ENCODE data around the gene OTUD5. TPM values are rescaled to one million over a fixed set of nuclear protein-coding genes. Genes with fewer than 3 reads are reported as not detected.
"Not testable (repeated sequence)": the region's sequence is repeated elsewhere in the genome, so short reads cannot be mapped to it uniquely, and the experiment has no call there.

Gene OTUD5
- total RNA-seq, 2 experiments from 2014 or later = 60.7 to 62.4 TPM

DNA sequence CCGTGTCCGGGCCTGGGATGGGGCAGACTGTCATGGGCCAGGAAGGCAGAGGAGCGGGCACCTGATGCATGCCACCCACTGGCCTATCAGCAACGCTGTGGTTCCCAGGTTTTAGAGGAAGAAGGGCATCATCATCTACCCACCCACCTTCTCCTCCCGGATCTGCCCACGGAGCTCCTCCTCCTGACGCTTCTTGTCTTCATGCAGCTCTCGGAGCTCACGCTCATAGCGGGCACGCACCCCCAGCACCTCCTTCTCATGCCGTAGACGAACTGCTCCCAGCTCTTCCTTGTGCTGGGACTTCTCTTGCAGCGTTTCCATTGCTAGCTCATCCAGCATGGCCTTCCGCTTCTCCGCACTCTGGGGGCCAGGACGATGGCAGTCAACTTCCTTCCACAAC lies 25.7 kb upstream of the OTUD5 start:
- H3K36me3 Mint-ChIP-seq = peaks cover 20% of the 10 kb centered on the region
- H3K4me3 Mint-ChIP-seq = no peak overlapping the region
- ATAC-seq (ENCODE audit: low read depth) (no peak), DNase-seq (no peak)
- no peaks in the 10 kb centered on the region for H3K4me1 Mint-ChIP-seq
- POLR2A ChIA-PET = no interaction called here
- H3K9me3 Mint-ChIP-seq = no peaks in the 10 kb centered on the region
- no peaks in the 10 kb centered on the region for H3K27me3 Mint-ChIP-seq
- H3K27ac Mint-ChIP-seq = no peak overlapping the region

DNA sequence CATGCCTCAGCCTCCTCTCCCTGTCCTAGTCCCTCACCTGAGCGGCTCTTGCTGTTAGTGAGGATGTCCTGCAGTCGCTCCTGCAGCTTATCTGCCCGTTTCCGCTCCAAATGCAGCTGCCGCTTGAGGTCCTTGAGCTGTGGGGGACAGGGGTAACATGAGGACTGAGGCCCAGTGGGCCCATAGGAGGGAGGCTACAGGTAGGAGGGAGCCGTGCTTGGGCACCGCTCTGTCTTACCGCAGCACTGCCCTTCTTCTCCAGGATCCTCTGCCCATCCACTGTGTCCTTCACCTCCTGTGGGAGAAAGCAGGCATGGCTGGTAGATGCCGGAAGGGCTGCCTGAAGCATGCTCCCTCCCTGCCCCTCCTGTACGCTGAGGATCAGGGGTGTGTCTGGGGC lies 23.8 kb upstream of the OTUD5 start:
- Mint-ChIP-seq H3K4me3 (no peak overlapping the region), H3K27me3 (no peaks in the 10 kb centered on the region), H3K4me1 (peaks cover 6% of the 10 kb centered on the region), H3K36me3 (peaks cover 29% of the 10 kb centered on the region), H3K9me3 (no peaks in the 10 kb centered on the region), H3K27ac (no peak overlapping the region)
- POLR2A ChIA-PET = interaction anchor here (1.6 kb wide), 1 partner anchor 9 kb away, joined by 4 read pairs; the partner anchor contains the start of gene KCND1
- DNase-seq (no peak), ATAC-seq (ENCODE audit: low read depth) (no peak)

DNA sequence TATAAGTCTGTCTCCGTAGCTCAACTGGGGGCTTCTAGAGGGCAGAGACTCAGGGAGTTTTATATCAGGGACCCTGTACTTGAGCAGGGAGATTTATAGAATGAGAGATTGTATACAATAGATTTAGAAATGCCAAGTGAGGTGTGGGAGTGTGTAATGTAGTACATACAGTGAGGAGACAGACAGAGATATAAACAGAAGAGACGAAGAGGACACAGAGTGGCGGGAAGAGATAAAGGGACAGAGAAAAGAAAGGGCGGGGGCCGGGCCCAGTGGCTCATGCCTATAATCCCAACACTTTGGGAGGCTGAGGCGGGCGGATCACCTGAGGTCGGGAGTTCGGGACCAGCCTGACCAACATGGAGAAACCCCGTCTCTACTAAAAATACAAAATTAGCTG lies 22.9 kb upstream of the OTUD5 start:
- H3K4me3 Mint-ChIP-seq; ATAC-seq (ENCODE audit: low read depth); DNase-seq; H3K9me3 Mint-ChIP-seq; H3K27me3 Mint-ChIP-seq; POLR2A ChIA-PET; H3K27ac Mint-ChIP-seq: not testable (repeated sequence)
- Mint-ChIP-seq H3K4me1 (peaks cover 11% of the 10 kb centered on the region), H3K36me3 (peaks cover 29% of the 10 kb centered on the region)

DNA sequence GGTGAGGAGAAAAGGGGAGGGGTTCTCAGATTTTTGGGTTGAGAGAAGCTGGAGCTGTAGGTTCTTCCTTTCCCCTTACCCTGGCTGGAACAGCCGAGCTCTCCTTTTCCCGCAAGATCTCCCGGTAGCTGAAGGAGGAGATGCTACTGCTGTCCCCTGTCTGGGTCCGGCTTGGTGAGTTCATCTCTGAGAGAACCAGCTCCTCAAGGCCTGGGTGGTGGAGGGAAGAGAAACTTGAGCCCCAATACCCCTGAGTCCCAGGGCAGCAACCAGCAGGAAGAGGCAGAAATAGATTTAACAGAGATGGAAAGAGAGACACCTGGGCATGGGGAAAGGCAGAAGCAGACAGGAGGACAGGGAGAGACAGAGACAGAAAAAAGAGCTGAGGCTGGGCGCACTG lies 20.8 kb upstream of the OTUD5 start:
- POLR2A ChIA-PET = no interaction called here
- DNase-seq = no peak
- H3K27ac Mint-ChIP-seq = no peak overlapping the region
- H3K27me3 Mint-ChIP-seq = no peaks in the 10 kb centered on the region
- no peak overlapping the region for H3K4me3 Mint-ChIP-seq
- H3K9me3 Mint-ChIP-seq = no peaks in the 10 kb centered on the region
- peaks cover 31% of the 10 kb centered on the region for H3K36me3 Mint-ChIP-seq
- H3K4me1 Mint-ChIP-seq = peaks cover 15% of the 10 kb centered on the region
- ATAC-seq (ENCODE audit: low read depth) = no peak

DNA sequence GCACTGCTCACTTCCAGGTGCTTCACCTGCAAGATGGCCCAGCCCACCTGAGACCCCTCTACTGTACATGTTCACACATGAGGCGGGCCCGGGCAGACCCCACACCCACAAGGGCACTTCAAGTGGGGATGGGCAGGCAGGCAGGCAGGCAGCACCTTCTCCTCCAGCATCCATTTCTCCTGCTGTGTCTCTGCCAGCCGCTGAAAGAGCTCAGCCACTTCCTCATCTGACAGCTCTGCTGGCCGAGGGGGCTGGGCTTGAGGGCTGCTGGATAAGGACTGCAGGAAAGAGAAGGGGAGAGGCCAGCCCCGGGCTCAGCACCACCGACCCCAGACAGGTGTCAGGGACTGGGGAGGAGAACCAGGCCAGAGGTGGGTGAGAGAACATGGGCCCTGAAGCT lies 18.7 kb upstream of the OTUD5 start:
- DNase-seq = no peak
- peak overlapping the region; percentile 83 for H3K27ac Mint-ChIP-seq
- peaks cover 33% of the 10 kb centered on the region for H3K36me3 Mint-ChIP-seq
- H3K27me3 Mint-ChIP-seq = no peaks in the 10 kb centered on the region
- H3K9me3 Mint-ChIP-seq = no peaks in the 10 kb centered on the region
- no peak overlapping the region for H3K4me3 Mint-ChIP-seq
- POLR2A ChIA-PET = interaction anchor here (1.0 kb wide), 1 partner anchor 17 kb away, joined by 3 read pairs; no protein-coding TSS in a partner anchor
- peaks cover 22% of the 10 kb centered on the region for H3K4me1 Mint-ChIP-seq
- ATAC-seq (ENCODE audit: low read depth) = peak; percentile 39

DNA sequence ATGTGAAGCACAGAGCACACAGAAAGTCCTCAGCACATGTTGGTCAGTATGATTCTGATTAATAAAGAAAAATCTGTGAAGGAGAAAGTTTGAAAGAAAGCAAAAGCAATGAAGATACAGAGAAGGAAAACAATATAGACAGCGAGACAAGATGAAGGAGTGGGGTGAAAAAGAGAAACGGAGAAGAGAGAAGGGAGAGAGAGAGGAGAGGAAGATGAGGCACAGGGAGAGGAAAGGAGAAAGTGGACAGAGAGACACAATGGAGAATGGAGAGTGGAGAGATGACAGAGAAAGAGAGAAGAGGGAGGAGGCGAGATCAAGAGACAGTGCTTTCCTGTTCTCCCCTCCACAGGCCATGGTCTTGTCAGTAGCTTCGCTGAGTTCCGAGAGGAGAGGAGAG lies 18.1 kb upstream of the OTUD5 start:
- H3K9me3 Mint-ChIP-seq = no peaks in the 10 kb centered on the region
- peak overlapping the region; percentile 67 for H3K27ac Mint-ChIP-seq
- peaks cover 22% of the 10 kb centered on the region for H3K4me1 Mint-ChIP-seq
- POLR2A ChIA-PET = interaction anchor here (1.0 kb wide), 1 partner anchor 17 kb away, joined by 3 read pairs; no protein-coding TSS in a partner anchor
- H3K4me3 Mint-ChIP-seq = peak overlapping the region; percentile 20
- DNase-seq (no peak), ATAC-seq (ENCODE audit: low read depth) (no peak)
- H3K36me3 Mint-ChIP-seq = peaks cover 31% of the 10 kb centered on the region
- no peaks in the 10 kb centered on the region for H3K27me3 Mint-ChIP-seq

DNA sequence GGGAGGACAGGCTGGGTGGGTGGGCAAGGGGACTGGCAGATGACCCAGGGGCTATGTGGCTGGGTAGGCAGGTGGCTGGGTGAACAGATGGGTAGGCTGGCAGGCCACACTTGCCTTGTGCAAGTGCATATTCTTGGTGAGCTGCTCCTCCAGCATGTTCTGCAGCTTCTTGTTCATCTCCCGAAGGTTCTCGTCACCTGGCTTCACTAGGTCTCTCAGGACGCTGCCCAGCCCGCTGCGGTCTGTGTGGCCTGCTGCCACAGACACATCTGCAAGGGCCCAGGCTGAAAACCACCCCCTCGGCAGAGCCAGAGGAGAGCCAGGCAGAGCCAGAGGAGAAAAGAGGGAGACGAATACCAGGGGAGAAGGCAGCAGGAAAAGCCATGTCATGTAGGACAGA lies 17.6 kb upstream of the OTUD5 start:
- H3K36me3 Mint-ChIP-seq = peaks cover 29% of the 10 kb centered on the region
- peak overlapping the region; percentile 67 for H3K27ac Mint-ChIP-seq
- POLR2A ChIA-PET = no interaction called here
- H3K9me3 Mint-ChIP-seq = no peaks in the 10 kb centered on the region
- H3K4me3 Mint-ChIP-seq = no peak overlapping the region
- DNase-seq (no peak), ATAC-seq (ENCODE audit: low read depth) (no peak)
- no peaks in the 10 kb centered on the region for H3K27me3 Mint-ChIP-seq
- peaks cover 22% of the 10 kb centered on the region for H3K4me1 Mint-ChIP-seq

DNA sequence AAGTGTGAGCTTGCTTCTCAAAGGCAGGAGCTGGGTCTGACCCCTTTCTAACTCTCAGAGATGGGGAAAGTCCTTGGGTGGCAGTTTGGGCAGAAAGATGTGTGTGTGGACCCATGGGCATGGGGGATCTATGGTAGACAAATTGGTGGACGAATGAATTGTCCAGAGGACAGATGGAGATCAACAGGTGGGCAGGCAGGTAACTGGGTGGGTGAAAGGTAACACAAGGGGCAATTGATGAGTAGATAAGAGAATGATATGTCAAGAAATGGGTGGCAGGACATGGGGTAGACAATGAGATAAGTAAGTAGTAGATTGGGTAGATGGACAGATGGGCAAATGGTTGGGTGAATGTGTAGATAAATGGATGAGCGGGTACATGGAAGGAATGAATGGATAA lies 17.2 kb upstream of the OTUD5 start:
- POLR2A ChIA-PET = no interaction called here
- Mint-ChIP-seq H3K9me3 (no peaks in the 10 kb centered on the region), H3K4me3 (no peak overlapping the region), H3K27me3 (no peaks in the 10 kb centered on the region), H3K36me3 (peaks cover 29% of the 10 kb centered on the region), H3K4me1 (peaks cover 22% of the 10 kb centered on the region), H3K27ac (peak overlapping the region; percentile 35)
- no peak for ATAC-seq (ENCODE audit: low read depth)
- DNase-seq = no peak

DNA sequence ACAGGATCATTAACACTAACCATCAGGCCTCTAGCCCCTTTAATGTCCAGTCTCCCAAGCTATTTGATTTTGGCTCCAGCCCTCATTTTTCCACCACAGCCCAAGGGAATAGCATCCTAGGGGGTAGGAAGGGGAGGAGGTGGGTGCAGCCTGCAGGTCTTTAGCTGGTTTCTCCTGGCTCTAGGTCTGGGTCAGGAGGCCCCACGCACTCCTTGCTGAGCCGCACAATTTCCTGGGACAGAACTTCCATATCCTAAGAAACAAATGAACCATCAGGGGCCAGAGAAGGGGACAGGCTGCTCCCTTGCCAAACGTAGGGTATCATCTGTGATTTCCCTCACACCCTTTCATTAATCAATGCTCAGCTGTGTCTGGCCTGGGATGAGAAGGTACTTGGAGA lies 16.6 kb upstream of the OTUD5 start:
- DNase-seq (no peak), ATAC-seq (ENCODE audit: low read depth) (no peak)
- POLR2A ChIA-PET = no interaction called here
- H3K9me3 Mint-ChIP-seq = no peaks in the 10 kb centered on the region
- H3K27ac Mint-ChIP-seq = no peak overlapping the region
- H3K4me3 Mint-ChIP-seq = no peak overlapping the region
- H3K4me1 Mint-ChIP-seq = peaks cover 22% of the 10 kb centered on the region
- no peaks in the 10 kb centered on the region for H3K27me3 Mint-ChIP-seq
- H3K36me3 Mint-ChIP-seq = peaks cover 29% of the 10 kb centered on the region

DNA sequence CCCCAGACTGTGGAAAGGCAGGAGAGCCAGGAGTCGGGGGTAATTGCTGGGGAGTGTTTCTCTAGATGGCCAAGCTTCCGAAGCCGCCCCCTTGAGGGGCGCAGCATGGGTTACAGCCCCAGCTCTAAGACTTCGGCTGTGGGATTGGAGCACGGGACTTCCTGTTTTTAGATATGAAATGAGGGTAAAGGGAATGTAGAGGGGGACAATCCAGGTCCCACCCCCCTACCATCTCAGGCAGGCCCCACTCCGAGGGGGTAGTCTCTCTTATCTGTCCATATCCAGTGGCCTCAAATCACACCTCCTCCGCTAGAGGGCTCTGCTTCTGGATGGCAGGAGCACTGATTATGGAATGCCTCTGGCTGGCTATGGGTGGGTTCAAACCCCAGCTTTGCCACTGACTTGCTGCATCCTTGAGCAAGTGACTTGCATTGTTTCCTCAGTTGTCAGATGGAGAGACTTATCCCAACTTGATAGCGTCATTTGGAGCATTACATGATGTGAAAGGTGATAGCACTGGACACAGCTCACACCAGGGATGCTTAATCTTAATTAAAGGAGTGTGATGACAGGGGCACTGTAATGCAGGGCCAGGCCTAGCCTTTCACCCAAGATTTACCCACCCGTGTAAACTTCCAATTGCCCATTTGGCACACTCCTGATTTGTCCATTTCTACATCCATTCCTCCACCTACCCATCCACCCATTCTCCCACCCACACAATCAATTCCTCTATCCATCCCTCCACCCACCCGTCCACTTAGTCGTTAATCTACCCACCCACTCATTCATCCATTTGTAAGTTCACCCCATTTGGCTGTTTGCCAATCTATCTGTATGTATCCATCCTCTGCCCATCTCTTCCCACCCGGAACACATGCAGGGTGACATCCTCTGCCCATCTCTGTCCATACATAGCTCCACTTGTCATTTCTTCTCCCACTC lies 15.1 kb upstream of the OTUD5 start:
- peaks cover 17% of the 10 kb centered on the region for H3K36me3 Mint-ChIP-seq
- H3K27ac Mint-ChIP-seq = peak overlapping the region; percentile 19
- DNase-seq = no peak
- ATAC-seq (ENCODE audit: low read depth) = peak; percentile 41
- POLR2A ChIA-PET = interaction anchor here (0.7 to 1.8 kb wide), 5 partner anchors 9 to 70 kb away, joined by 3 to 5 read pairs (median 4); partner anchors contain the start of genes GRIPAP1 and TFE3
- H3K27me3 Mint-ChIP-seq = no peaks in the 10 kb centered on the region
- H3K4me1 Mint-ChIP-seq = peaks cover 20% of the 10 kb centered on the region
- no peak overlapping the region for H3K4me3 Mint-ChIP-seq
- no peaks in the 10 kb centered on the region for H3K9me3 Mint-ChIP-seq

DNA sequence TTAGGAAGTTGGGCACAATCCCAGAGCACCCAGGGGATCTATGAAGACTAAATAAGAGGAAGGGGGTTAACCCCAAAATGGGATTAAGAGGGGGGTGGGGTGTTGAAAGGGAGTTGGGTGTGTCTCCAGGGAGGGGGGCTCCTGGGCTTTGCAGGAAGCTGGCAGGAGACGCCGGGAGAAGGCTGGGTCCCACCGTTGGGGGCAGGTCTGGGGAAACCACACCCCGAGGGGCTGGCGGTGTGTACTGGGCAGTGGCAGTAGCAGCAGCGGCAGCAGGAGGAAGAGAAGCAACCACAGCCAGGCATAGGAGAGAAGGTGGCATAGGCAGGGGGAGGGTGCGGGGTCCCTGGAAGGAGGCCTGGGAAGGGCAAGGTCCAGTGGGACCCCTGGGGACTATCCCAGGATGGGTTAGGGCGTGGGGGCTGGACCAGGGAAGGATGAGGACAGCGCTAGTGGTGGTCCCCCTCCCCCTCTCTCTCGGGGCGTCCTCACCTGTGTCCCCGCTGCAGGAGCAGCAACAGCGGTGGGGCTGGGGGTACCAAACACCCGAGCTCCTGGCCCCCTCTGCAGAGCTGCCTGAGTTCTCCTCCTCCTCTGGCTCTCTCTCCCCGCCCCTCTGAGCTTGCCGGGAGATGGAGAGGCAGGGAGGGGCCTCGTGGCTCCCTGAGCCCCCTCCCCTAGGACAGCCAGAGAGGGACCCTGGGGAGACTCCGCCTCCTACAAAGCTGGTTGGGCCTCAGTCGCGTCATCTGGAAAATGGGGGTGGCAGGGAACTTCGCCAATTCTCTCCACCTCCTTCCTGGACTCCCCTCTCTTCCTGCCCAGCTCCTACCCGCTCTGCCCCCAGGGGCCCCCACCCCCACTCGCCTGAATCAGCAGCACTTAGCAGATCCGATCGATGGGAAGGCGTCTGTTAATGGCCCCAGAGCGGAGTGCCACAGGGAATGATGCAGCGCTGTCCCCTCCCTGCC lies 14.1 kb upstream of the OTUD5 start, which contains the start of gene KCND1:
KCND1 (minus strand) TSS at position 596 of the 971 bp plus-strand sequence. CDS start 1,573 bp downstream, outside the sequence.
- Mint-ChIP-seq H3K4me3 (no peak within 1 kb of the TSS), H3K9me3 (no peaks in the 10 kb centered on the region), H3K4me1 (peaks cover 18% of the 10 kb centered on the region), H3K36me3 (peaks cover 15% of the 10 kb centered on the region), H3K27ac (peak within 1 kb of the TSS; percentile 38), H3K27me3 (no peaks in the 10 kb centered on the region)
- DNase-seq (no peak), ATAC-seq (ENCODE audit: low read depth) (peak; percentile 24)
- POLR2A ChIA-PET = interaction anchor here (0.7 to 1.8 kb wide), 5 partner anchors 10 to 71 kb away, joined by 3 to 5 read pairs (median 4); partner anchors contain the start of genes GRIPAP1 and TFE3

DNA sequence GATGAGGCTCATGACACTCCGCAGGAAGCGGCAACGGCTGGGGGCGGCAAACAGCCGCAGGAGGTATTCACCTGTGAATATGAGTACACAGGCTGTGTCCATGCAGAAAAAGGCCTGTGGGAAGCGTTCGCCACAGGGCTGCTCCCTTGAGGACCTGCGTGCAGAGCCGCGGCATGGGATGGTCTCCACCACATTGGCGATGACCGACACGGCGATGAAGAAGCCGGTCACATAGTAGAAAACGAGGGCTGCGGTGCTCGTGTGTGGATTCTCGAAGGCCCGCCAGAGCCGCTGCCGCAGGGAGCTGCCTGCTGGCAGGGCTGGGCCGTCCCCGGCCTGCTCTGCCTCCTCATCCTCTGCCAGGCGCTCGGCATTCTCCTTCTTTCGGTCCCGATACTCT lies 12.1 kb upstream of the OTUD5 start:
- Mint-ChIP-seq H3K27ac (no peak overlapping the region), H3K36me3 (peaks cover 11% of the 10 kb centered on the region), H3K27me3 (no peaks in the 10 kb centered on the region), H3K4me3 (no peak overlapping the region), H3K4me1 (peaks cover 7% of the 10 kb centered on the region), H3K9me3 (no peaks in the 10 kb centered on the region)
- ATAC-seq (ENCODE audit: low read depth) = no peak
- POLR2A ChIA-PET = no interaction called here
- no peak for DNase-seq

DNA sequence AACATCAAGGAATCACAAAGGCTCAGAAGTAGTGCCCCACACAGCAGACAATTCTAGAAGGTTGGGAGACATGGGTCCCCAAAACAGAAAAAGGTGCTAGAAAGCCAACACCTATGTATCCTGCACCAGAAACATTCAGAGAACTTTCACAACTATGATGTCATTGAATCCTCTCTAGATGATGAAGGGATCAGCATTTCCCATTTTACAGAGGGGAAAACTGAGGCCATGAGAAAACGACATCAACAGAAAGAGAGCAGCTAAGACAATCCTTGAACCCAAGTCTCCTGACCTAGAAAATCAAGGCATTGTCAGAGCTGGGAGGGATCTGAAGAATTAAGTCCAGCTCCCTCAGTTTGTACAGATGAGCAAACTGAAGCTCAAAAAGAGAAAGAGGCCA lies 11.0 kb upstream of the OTUD5 start:
- DNase-seq (no peak), ATAC-seq (ENCODE audit: low read depth) (no peak)
- H3K27ac Mint-ChIP-seq = no peak overlapping the region
- peaks cover 10% of the 10 kb centered on the region for H3K36me3 Mint-ChIP-seq
- no peaks in the 10 kb centered on the region for H3K9me3 Mint-ChIP-seq
- no peak overlapping the region for H3K4me3 Mint-ChIP-seq
- peaks cover 9% of the 10 kb centered on the region for H3K4me1 Mint-ChIP-seq
- H3K27me3 Mint-ChIP-seq = no peaks in the 10 kb centered on the region
- POLR2A ChIA-PET = no interaction called here
